HCT116 (cell line): ENCODE measurements around the gene CCDC138. TPM values are rescaled to one million over a fixed set of nuclear protein-coding genes. Genes with fewer than 3 reads are reported as not detected.

Experiments
- ATAC-seq: fragments of 200-7000 bp; cut with Tn5 transposase; 2 replicates; pipeline ENCODE4 v1.9.1; 2020; ENCODE audit warnings: mild to moderate bottlenecking, moderate library complexity
- BruUV-seq: library from RNA; stranded (reverse); fragments of 400-500 nt; replicated peaks from 2 replicates; lab custom pipeline; 2021; lab: Mats Ljungman, UMichigan
- CTCF ChIA-PET: fragments of 300-600 bp; sonication (Branson Sonifier 250); formaldehyde crosslinking; loops from one replicate; lab custom pipeline; 2021; ENCODE audit warnings: antibody characterized with exemption; lab: Charles Lee
- POLR2A ChIA-PET: fragments of 300-600, 350-600 bp; sonication (Branson Sonifier 250); formaldehyde crosslinking; loops from one replicate; lab custom pipeline; 2021; ENCODE audit warnings: antibody characterized with exemption; lab: Charles Lee
- RAD21 ChIA-PET, 2 experiments: fragments of 300-600 bp; sonication (Branson Sonifier 250); formaldehyde crosslinking; loops; one replicate each; lab custom pipeline; 2023; ENCODE audit warnings: low total read pairs in 2 of 2; ENCODE audit not compliant: uncharacterized antibody in 2 of 2, unreplicated experiment in 2 of 2, low non-redundant PET in 1 of 2; lab: Charles Lee
- DNase-seq: peaks from one replicate; pipeline ENCODE4 v3.0.0-alpha.2; 2010; ENCODE audit warnings: low read depth, low spot score
- H2AFZ ChIP-seq: fragments of 200-600 bp; shearing (Covaris generic), sonication (generic); 2 replicates; pipeline ENCODE4 v1.6.1; 2017; ENCODE audit warnings: low read depth, mixed run types, mixed read lengths, antibody characterized with exemption, low read length; ENCODE audit not compliant: poor library complexity, severe bottlenecking
- H3K27ac ChIP-seq: 2 replicates; pipeline ENCODE4 v1.5.1; 2012; ENCODE audit warnings: low read depth, low read length
- H3K27me3 ChIP-seq: fragments of 200-600 bp; sonication (generic); 2 replicates; pipeline ENCODE4 v1.6.1; 2016; ENCODE audit warnings: mixed run types, low read length, mixed read lengths; ENCODE audit not compliant: insufficient read depth
- H3K36me3 ChIP-seq, 2 experiments: fragments of 200-500 bp in 1 of 2; fragments of 200-600 bp in 1 of 2; sonication (Bioruptor generic) in 1 of 2; sonication (generic) in 1 of 2; 2 replicates each; pipeline versions ENCODE4 v1.5.1 to v1.6.1; 2014 to 2016; ENCODE audit warnings: low read length in 2 of 2, inconsistent platforms in 1 of 2, mixed read lengths in 1 of 2, mixed run types in 1 of 2; ENCODE audit not compliant: insufficient read depth in 2 of 2, control insufficient read depth in 1 of 2
- H3K4me1 ChIP-seq, 2 experiments: fragments of 200-600 bp in 1 of 2; sonication (generic) in 1 of 2; 2 replicates each; pipeline versions ENCODE4 v1.5.1 to v1.6.1; 2012 to 2017; ENCODE audit warnings: low read length in 2 of 2, inconsistent platforms in 1 of 2, mild to moderate bottlenecking in 1 of 2, mixed read lengths in 1 of 2, mixed run types in 1 of 2, moderate library complexity in 1 of 2; ENCODE audit not compliant: insufficient read depth in 2 of 2, control insufficient read depth in 1 of 2
- H3K4me2 ChIP-seq: fragments of 200-600 bp; sonication (generic); 2 replicates; pipeline ENCODE4 v1.6.1; 2017; ENCODE audit warnings: mixed run types, low read length, mixed read lengths
- H3K4me3 ChIP-seq, 2 experiments: fragments of 200-600 bp in 1 of 2; sonication (generic) in 1 of 2; replicated peaks in 1 of 2; 2 replicates each; pipeline ENCODE4 v1.5.1; 2011 to 2016; ENCODE audit warnings: low read length in 2 of 2, control low read depth in 1 of 2, low read depth in 1 of 2, mild to moderate bottlenecking in 1 of 2, mixed read lengths in 1 of 2, mixed run types in 1 of 2
- H3K79me2 ChIP-seq: fragments of 200-600 bp; sonication (generic); 2 replicates; pipeline ENCODE4 v1.6.1; 2017; ENCODE audit warnings: mild to moderate bottlenecking, mixed run types, low read length, moderate library complexity, mixed read lengths; ENCODE audit not compliant: insufficient read depth
- H3K9ac ChIP-seq: fragments of 200-600 bp; sonication (generic); 2 replicates; pipeline ENCODE4 v1.6.1; 2016; ENCODE audit warnings: low read length, mixed read lengths
- H3K9me2 ChIP-seq: fragments of 200-600 bp; sonication (generic), shearing (Covaris generic); 2 replicates; pipeline ENCODE4 v1.6.1; 2017; ENCODE audit warnings: mixed run types, mild to moderate bottlenecking, moderate library complexity; ENCODE audit not compliant: insufficient read depth
- H3K9me3 ChIP-seq, 2 experiments: fragments of 200-500 bp in 1 of 2; fragments of 200-600 bp in 1 of 2; sonication (Bioruptor generic) in 1 of 2; sonication (generic) in 1 of 2; 2 replicates each; pipeline ENCODE4 v1.6.1; 2014 to 2017; ENCODE audit warnings: low read length in 2 of 2, mixed read lengths in 2 of 2, inconsistent platforms in 1 of 2, low read depth in 1 of 2, mild to moderate bottlenecking in 1 of 2, mixed run types in 1 of 2, moderate library complexity in 1 of 2; ENCODE audit not compliant: control insufficient read depth in 1 of 2, insufficient read depth in 1 of 2
- H4K20me1 ChIP-seq: fragments of 200-600 bp; sonication (generic), shearing (Covaris generic); 2 replicates; pipeline ENCODE4 v1.6.1; 2017; ENCODE audit warnings: mixed run types, mild to moderate bottlenecking, moderate library complexity; ENCODE audit not compliant: insufficient read depth
- ATF3 ChIP-seq: IDR thresholded peaks from 2 replicates; pipeline ENCODE4 v1.6.1; 2012
- CBX3 ChIP-seq: IDR thresholded peaks from 2 replicates; pipeline ENCODE4 v1.6.1; 2012; ENCODE audit warnings: low read depth
- EGR1 ChIP-seq: IDR thresholded peaks from 2 replicates; pipeline ENCODE4 v1.6.1; 2012; ENCODE audit warnings: low read depth
- ELF1 ChIP-seq: IDR thresholded peaks from 2 replicates; pipeline ENCODE4 v1.6.1; 2012; ENCODE audit warnings: low read depth, borderline replicate concordance
- EZH2 ChIP-seq: fragments of 200-600 bp; sonication (generic); IDR thresholded peaks from 2 replicates; pipeline ENCODE4 v1.6.1; 2017; ENCODE audit warnings: antibody characterized with exemption, mixed run types
- EZH2phosphoT487 ChIP-seq: fragments of 200-600 bp; IDR thresholded peaks from 2 replicates; pipeline ENCODE4 v1.6.1; 2018; ENCODE audit warnings: antibody characterized with exemption, borderline replicate concordance
- FOSL1 ChIP-seq: IDR thresholded peaks from 2 replicates; pipeline ENCODE4 v1.6.1; 2012; ENCODE audit warnings: low read depth
- JUND ChIP-seq: IDR thresholded peaks from 2 replicates; pipeline ENCODE4 v1.6.1; 2012
- POLR2A ChIP-seq: IDR thresholded peaks from 2 replicates; pipeline ENCODE4 v1.7.0; 2011; ENCODE audit warnings: borderline replicate concordance; ENCODE audit not compliant: insufficient read depth, insufficient read length; ENCODE audit errors: extremely low read depth
- POLR2AphosphoS5 ChIP-seq: IDR thresholded peaks from 2 replicates; pipeline ENCODE4 v1.6.1; 2011; ENCODE audit warnings: mild to moderate bottlenecking, low read depth, low read length, moderate library complexity
- RAD21 ChIP-seq: IDR thresholded peaks from 2 replicates; pipeline ENCODE4 v1.6.1; 2012; ENCODE audit warnings: low read depth, mild to moderate bottlenecking
- REST ChIP-seq: IDR thresholded peaks from 2 replicates; pipeline ENCODE4 v1.6.1; 2012; ENCODE audit warnings: low read depth
- SIN3A ChIP-seq: IDR thresholded peaks from 2 replicates; pipeline ENCODE4 v1.6.1; 2012; ENCODE audit warnings: low read depth
- SP1 ChIP-seq: IDR thresholded peaks from 2 replicates; pipeline ENCODE4 v1.6.1; 2012; ENCODE audit warnings: low read depth
- TCF7L2 ChIP-seq: IDR thresholded peaks from 2 replicates; pipeline ENCODE4 v1.7.0; 2011; ENCODE audit warnings: borderline replicate concordance, inconsistent platforms; ENCODE audit not compliant: insufficient read depth, insufficient read length; ENCODE audit errors: extremely low read depth
- YY1 ChIP-seq: IDR thresholded peaks from 2 replicates; pipeline ENCODE4 v1.6.1; 2011; ENCODE audit warnings: low read length, low read depth, moderate library complexity, mild to moderate bottlenecking; ENCODE audit not compliant: insufficient replicate concordance; ENCODE audit errors: extremely low read depth
- ZBTB33 ChIP-seq: IDR thresholded peaks from 2 replicates; pipeline ENCODE4 v1.6.1; 2011; ENCODE audit warnings: mild to moderate bottlenecking, low read length, moderate library complexity; ENCODE audit not compliant: insufficient replicate concordance; ENCODE audit errors: extremely low read depth
- ZFX ChIP-seq: fragments of 450-650 bp; IDR thresholded peaks from 2 replicates; pipeline ENCODE4 v1.6.1; 2017
- ZNF274 ChIP-seq: fragments of 200-500 bp; sonication (Bioruptor generic); IDR thresholded peaks from 2 replicates; pipeline ENCODE4 v1.6.1; 2014; ENCODE audit warnings: mild to moderate bottlenecking, low read depth, low read length, inconsistent platforms
- intact Hi-C: fragments of 100-400 bp; cut with micrococcal nuclease; formaldehyde crosslinking; loops from 2 replicates; pipeline ENCODE4 v1.10.0; 2022
- total RNA-seq: library from RNA; stranded (reverse); gene quantifications from one replicate; pipeline ENCODE4 v1.2.1, GENCODE V29; 2021; ENCODE audit not compliant: unreplicated experiment
- TF ChIP-seq, protein P1 (sequence below), 3 experiments: fragments of 200-600 bp in 1 of 3; sonication (generic) in 1 of 3; IDR thresholded peaks in 2 of 3; conservative IDR thresholded peaks in 1 of 3; 2 replicates each; pipeline ENCODE4 v1.5.1; 2012 to 2017; ENCODE audit warnings: low read depth in 2 of 3, low read length in 2 of 3, antibody characterized with exemption in 1 of 3, borderline replicate concordance in 1 of 3, control low read depth in 1 of 3, mild to moderate bottlenecking in 1 of 3, mixed read lengths in 1 of 3, mixed run types in 1 of 3, moderate library complexity in 1 of 3; ENCODE audit not compliant: insufficient read depth in 1 of 3

CCDC138 gene
- total RNA-seq, 1 experiment from 2014 or later, result 13.4 TPM

- Histone ChIP-seq H3K4me3 (no peak overlapping the region), H2AFZ (no peak overlapping the region), H3K9me3 (no peaks in the 10 kb centered on the region), H3K36me3 (no peaks in the 10 kb centered on the region), H3K9me2 (no peaks in the 10 kb centered on the region), H3K79me2 (no peaks in the 10 kb centered on the region), H3K9ac (no peak overlapping the region), H4K20me1 (no peaks in the 10 kb centered on the region), H3K27ac (no peak overlapping the region), H3K4me2 (no peak overlapping the region), H3K27me3 (no peaks in the 10 kb centered on the region), H3K4me1 (peaks cover 4 to 22% of the 10 kb centered on the region in 2 experiments; a peak in 3 of 4 replicates)
- no TSS peak for BruUV-seq
- POLR2A ChIA-PET, result no interaction called here
- RAD21 ChIA-PET, result no interaction called here
- CTCF ChIA-PET, result no interaction called here
- TF ChIP-seq REST (no peak), POLR2AphosphoS5 (no peak), SIN3A (no peak), EGR1 (no peak), CBX3 (no peak), EZH2 (no peak), ATF3 (no peak), RAD21 (no peak), JUND (no peak), FOSL1 (no peak), ZBTB33 (no peak), ZFX (no peak), ZNF274 (no peak), EZH2phosphoT487 (no peak), ELF1 (no peak), POLR2A (no peak), TCF7L2 (no peak), YY1 (no peak), SP1 (no peak)
- TF ChIP-seq, protein P1, sequence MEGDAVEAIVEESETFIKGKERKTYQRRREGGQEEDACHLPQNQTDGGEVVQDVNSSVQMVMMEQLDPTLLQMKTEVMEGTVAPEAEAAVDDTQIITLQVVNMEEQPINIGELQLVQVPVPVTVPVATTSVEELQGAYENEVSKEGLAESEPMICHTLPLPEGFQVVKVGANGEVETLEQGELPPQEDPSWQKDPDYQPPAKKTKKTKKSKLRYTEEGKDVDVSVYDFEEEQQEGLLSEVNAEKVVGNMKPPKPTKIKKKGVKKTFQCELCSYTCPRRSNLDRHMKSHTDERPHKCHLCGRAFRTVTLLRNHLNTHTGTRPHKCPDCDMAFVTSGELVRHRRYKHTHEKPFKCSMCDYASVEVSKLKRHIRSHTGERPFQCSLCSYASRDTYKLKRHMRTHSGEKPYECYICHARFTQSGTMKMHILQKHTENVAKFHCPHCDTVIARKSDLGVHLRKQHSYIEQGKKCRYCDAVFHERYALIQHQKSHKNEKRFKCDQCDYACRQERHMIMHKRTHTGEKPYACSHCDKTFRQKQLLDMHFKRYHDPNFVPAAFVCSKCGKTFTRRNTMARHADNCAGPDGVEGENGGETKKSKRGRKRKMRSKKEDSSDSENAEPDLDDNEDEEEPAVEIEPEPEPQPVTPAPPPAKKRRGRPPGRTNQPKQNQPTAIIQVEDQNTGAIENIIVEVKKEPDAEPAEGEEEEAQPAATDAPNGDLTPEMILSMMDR (IDR thresholded peaks at IDR 0.05 in 2 of 3, conservative IDR thresholded peaks at IDR 0.05 in 1 of 3; ENCODE audit: borderline replicate concordance in 1 of 3, insufficient read depth in 1 of 3, low read depth in 2 of 3, low read length in 2 of 3), result no peak
- DNase-seq, result no peak
- no peak for ATAC-seq
- intact Hi-C loops, result no loop called here
Observed at GRCh38 chr2:108924580-108925251, 138.1 kb downstream of the CCDC138 start.
